Activated T-cell treated with anti-CD3 and anti-CD28 coated beads, Interleukin-2, amount 50 U/mL, for 48 hours (primary cell): ENCODE measurements around the gene RGS9BP.
"Not testable (repeated sequence)": the region's sequence is repeated elsewhere in the genome, so short reads cannot be mapped to it uniquely, and the experiment has no call there.

Experiments used
- DNase-seq, 2 experiments: peaks; one replicate each; pipeline ENCODE4 v3.0.0-alpha.2; 2020

The RGS9BP gene

DNA sequence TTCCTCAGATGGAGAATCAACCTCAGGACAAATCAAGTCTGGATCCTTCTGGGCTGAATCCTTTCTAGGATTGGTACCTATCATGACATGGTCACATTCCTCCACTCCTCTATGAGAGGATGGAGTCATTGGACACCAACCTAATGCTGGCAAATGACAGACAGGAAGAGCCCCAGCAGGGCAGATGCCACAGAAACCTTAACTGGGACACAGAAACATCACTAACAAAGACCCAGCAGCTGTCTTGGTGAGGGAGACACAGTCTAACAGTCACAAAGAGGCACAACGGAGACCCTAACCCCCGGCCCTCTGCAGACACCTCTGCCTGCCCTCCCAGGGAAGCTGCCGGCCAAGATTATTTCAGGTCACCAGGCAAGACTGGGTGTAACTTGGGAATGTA is 2.8 kb upstream of the RGS9BP start:
- DNase-seq, result no peak

DNA sequence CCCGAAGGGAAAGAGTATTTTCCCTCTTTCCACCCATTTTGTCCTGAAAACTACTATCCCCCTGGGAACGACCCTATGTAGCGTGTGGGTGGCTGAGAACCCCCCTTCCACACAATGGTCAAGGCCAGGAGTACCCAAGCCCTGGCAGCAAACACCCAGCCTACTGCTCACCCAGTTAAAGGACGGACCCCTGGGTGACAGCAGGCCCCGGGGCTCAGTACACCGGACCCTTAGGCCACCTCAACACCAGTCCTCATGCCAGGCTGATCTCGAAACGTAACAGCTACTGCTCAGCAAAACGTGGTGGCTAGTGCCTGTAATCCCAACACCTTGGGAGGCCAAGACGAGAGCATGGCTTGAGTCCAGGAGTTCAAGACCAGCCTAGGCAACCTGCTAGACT is 2.1 kb upstream of the RGS9BP start:
- no peak for DNase-seq

DNA sequence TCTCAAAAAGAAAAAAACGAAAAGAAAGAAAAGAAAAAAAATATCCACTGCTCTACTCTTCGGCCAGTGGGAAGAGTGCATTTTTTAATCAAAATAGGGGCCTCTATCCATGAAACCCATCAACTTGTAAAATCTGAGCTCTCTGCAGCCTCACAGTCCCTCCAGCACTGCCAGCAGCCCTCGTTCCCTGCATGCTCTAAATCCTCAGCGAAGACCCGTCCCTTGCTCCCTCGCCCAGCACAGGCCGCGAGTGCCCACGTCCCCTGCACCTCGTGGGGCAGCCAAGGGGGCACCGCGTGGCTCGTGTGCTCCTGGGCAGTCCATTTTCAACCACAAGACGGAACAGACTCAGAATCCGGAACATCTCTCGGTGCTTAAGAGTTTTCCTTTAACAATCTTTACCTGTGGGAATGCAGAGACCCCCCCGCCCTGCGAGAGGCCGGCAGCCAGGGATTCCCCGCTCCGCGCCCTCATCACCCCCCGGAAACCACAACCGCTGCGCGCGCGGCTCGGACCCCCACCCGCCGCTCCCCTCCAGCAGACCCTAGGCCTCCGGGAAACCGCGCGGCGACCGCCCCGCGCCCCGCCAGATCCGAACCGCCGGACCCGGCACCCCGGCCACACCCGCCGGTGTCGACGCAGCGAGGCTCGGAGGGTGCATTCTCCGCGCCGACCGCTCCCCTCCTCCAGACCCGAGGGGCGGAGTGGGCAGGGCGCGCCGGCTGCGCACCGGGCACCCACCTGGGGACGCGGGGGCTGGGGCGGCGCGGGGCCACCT is 1.3 kb upstream of the RGS9BP start:
- DNase-seq, result no peak

DNA sequence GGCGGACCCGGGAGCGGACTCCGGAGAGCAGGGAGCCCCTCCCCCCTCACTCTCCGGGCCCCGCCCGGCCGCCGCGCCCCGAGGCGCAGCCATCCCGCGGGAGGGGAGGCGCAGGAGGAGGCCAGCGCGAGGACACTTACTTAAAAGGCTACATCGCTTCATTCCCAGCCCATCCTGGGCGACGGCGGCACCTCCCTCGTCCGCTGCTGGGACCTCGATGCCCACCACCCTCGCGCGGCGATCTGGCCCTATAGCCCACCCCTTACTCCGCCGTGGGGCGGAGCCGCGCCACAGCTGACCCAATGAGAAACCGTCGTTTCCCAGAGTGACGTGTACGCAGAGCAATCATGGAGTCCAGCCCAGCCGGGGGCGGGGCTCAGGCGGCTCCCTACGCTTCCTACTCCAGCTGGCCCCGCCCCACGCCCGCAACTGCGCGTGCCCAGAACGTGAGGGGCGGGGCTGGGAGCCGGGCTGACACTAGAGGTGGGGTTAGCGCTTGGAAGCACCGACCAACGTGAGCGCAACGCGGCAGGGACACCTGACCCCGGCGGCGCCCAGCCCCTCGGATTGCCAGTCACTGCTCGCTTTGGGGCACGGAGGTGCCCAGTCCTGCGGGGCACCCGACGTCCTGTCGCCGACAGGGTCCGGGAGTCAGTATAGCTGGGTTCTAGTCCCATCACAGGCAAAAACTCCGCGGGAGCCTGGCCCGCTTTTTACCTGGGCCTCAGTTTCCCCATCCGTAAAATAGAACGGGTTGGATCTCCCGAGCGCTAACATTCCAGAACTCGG is 523 bp upstream of the RGS9BP start, which contains the start of gene ANKRD27:
Gene ANKRD27, minus strand, starts transcription at position 250 of the 789 bp plus-strand sequence. CDS start 16,165 bp downstream, outside the sequence.
- DNase-seq, result peak; percentile 98 to 99

DNA sequence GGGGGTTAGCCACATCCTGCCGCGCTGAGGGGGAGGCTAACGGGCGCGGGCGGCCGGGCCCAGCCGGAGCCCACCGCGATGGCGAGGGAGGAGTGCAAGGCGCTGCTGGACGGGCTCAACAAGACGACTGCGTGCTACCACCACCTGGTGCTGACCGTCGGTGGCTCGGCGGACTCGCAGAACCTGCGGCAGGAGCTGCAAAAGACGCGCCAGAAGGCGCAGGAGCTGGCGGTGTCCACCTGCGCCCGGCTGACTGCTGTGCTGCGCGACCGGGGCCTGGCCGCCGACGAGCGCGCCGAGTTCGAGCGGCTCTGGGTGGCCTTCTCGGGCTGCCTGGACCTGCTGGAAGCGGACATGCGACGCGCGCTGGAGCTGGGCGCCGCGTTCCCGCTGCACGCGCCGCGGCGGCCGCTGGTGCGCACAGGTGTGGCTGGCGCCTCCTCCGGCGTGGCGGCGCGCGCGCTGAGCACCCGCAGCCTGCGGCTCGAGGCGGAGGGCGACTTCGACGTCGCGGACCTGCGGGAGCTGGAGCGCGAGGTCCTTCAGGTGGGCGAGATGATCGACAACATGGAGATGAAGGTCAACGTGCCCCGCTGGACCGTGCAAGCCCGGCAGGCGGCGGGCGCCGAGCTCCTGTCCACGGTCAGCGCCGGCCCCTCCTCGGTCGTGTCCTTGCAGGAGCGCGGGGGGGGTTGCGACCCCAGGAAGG is 692 bp downstream of the RGS9BP start:
- peak in 1 of 2 experiments; percentile 53 for DNase-seq

DNA sequence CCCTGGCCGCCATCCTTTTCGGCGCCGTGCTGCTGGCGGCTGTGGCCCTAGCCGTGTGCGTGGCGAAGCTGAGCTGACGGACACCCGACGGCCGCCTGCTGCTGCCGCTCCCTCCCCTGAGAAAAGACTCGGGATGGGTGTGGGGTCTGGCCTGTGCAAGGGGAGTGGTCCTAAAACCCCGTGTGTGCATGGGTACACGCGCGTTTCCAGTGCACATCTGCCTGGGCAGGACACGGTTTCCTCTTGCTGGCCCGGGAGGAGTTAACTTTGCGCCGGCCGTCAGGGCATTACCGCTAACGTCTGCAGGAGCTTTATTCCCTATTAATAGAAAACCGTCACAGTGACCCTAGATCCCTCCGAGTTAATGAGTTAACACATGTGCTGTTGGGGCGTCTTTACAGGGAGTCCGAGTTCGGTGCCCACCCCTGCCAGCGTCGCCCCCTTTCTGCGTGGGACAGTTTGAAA is 1.3 kb downstream of the RGS9BP start:
- no peak for DNase-seq

DNA sequence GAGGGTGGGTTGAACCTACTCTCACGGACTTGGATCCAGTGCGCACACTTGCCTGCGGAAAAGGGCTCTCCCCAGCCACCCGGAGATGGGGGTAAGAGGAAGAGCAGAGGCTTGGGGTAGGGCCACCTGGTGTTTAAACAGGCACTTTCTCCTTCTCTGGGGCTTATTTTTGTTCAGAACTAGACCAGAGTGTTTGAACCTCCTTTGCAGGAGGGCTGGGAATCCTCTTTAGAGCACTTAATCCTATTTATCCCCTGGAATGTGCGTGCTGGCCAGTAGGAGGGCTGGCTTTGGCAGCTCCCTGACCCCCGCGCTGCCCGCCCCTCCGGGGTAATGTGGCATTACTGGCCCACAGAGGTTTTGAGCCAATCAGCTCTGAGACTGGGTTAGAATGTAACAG is 2.0 kb downstream of the RGS9BP start:
- no peak for DNase-seq

DNA sequence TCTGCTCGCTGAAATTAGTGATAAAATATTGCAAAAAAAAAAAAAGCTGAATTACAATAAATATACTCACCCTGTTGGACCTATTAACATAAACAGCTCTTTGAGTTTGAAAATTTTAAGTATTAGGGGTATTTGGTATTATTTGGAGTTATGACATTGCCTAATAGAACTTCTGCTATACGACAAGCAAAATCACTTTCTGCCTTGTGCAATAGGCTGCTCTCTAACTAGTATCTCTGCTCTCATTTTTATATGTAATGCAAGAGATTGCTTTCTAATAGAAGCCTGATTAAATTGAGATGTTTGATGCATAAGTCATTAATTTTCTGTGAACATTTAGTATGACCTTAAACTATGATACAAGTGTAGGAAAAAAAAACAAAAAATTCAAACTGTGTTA is 5.3 kb downstream of the RGS9BP start:
- DNase-seq, result no peak

DNA sequence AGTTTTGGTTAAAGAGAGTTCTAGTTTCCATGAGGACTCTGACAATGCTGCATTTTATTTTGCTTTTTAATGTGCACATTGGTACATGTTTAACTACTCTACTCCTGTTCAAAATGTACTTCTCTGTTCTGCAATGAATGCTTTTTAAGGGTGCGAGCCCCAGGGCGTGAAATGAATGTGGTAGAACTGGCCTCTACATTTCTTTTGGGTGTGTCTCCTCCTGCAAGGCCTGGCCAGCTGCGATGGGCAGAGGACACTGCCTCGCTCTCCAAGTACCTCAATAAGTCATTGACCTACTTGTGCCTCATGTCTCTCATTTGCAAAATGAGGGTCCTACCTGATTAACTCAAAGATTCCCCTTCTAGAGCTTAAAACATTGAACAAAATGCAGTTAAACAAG is 6.7 kb downstream of the RGS9BP start:
- DNase-seq, result no peak

DNA sequence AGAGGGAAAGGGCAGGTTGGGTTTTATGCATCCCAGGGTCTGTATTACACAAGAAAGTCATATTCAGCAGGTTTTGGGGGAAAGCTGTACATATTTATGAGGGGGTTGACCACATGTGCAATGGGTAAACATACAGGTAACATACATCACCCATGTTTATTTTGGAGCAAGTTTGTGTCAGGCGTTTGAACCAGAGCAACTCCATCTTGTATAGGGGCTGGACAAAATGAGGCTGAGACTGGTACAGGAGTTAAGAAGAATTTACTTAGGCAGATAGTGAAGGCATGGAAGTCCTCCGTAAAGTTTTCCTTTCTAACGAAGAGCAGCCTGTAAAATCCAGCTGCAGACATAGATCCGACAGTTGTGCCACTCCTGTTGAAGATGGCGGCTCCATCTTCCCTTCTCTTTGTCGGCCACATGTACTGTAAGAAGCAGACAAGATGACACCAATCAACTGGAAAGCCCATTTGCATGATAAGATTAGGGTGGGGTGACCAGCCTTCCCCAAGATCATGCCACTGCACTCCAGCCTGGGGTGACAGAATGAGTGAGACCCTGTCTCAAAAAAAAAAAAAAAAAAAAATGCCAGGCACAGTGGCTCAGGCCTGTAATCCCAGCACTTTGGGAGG is 11.3 kb downstream of the RGS9BP start:
- no peak for DNase-seq

DNA sequence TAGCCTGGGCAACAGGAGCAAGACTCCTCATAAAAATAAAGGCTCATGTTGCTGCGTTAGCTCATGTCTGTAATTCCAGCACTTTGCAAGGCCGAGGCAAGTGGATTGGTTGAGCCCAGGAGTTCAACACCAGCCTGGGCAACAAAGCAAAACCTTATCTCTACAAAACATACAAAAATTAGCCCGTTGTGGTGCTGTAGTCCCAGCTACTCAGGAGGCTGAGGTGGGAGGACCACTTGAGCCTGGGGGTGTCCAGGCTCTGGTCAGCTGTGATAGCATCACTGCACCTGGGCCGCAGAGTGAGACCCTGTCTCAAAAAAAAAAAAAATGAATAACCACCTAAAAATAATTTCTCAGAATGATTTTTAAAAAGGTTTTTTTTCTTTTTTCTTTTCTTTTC is 12.0 kb downstream of the RGS9BP start:
- DNase-seq, result no peak

DNA sequence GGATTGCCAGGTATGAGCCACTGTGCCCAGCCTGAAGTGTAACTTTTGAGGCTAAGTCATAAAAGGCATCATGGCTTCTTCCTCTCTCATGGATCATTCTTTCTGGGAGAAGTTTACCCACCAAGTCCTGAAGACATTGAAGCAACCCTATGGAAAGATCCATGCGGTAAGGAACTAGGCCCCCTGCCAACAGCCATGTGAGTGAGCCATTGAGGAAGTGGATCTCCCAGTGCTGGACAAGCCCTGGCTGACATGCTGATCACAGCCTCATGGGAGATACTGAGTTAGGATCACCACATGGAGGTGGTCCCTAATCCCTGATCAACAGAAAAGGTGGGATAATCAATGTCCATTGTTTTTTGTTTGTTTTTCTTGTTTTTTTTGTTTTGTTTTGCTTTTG is 12.7 kb downstream of the RGS9BP start:
- DNase-seq, result no peak

DNA sequence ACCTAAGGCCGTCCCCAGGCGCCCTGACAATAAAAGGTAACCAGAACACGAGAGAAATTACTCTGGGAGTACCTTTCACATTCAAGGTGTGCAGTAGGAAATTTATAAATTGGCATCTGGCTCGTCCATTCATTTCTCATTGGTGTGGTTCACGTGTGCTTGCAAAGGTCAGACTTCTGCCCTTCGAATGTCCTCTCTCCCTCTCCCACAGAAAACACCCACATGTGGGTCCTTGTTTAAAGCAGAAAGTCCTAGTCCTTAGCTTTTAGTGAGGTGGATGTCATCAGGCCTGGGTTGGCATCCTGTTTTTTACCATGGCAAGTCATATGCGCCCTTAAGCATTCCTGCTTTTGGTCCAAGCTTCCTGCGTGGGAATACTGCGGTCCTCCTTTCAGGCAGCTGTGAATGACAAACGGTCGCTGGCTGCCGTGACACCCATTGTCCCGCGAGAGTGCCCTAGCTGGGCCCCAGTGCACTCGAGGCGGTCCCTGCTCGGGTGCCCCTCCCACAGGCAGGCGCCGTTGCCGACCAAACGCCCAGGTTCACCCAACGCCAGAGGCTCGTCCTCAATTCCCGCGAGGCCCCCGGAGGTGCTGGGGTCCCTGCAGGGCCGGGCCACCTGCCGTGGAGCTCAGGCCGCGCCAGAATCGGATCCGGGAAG is 15.8 kb downstream of the RGS9BP start, which contains the start of gene NUDT19:
Gene NUDT19, plus strand, starts transcription at position 531 of the 661 bp plus-strand sequence. CDS start 140 bp downstream, outside the sequence.
- DNase-seq, result peak; percentile 86 to 88

DNA sequence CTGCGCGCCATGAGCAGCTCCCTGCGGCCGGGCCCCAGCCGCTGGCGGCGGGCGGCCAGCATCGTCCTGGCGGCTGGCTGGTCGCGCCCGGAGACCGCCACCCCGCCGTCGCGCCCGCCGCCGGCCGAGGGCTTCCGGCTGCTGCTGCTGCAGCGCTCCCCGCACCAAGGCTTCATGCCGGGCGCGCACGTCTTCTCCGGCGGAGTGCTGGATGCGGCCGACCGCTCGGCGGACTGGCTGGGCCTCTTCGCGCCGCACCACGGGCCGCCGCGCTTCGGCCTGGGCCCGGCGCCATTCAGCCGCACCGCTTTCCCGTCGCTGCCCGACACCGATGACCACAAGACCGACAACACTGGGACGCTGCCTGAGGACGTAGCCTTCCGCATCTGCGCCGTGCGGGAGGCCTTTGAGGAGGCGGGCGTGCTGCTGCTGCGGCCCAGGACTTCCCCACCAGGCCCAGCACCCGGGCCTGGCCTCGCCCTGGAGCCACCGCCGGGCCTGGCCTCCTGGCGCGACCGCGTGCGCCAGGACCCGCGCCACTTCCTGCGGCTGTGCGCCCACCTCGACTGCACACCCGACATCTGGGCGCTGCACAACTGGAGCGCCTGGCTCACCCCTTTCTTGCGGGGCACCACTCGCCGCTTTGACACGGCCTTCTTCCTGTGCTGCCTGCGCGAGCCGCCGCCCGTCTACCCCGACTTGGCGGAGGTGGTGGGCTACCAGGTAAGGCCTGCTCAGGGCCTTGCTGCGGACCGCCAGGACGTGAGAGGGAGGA is 16.5 kb downstream of the RGS9BP start:
- peak; percentile 65 to 76 for DNase-seq

DNA sequence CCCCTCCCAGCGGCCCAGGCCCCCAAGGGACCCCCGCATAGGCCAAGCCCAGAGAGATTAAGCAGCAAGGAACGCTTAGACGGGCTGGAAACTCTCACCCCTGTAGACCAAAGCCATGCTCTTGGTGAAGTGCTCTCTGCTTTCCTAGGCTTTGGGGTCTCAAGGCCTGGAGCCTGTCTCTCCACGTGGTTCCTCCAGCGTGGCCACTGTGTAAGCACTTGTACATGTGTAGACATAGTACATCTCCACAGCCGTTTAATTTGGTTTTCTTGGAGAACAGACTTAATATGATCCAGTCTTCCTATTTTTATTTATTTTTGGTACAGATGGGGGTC is 17.0 kb downstream of the RGS9BP start:
- no peak for DNase-seq

DNA sequence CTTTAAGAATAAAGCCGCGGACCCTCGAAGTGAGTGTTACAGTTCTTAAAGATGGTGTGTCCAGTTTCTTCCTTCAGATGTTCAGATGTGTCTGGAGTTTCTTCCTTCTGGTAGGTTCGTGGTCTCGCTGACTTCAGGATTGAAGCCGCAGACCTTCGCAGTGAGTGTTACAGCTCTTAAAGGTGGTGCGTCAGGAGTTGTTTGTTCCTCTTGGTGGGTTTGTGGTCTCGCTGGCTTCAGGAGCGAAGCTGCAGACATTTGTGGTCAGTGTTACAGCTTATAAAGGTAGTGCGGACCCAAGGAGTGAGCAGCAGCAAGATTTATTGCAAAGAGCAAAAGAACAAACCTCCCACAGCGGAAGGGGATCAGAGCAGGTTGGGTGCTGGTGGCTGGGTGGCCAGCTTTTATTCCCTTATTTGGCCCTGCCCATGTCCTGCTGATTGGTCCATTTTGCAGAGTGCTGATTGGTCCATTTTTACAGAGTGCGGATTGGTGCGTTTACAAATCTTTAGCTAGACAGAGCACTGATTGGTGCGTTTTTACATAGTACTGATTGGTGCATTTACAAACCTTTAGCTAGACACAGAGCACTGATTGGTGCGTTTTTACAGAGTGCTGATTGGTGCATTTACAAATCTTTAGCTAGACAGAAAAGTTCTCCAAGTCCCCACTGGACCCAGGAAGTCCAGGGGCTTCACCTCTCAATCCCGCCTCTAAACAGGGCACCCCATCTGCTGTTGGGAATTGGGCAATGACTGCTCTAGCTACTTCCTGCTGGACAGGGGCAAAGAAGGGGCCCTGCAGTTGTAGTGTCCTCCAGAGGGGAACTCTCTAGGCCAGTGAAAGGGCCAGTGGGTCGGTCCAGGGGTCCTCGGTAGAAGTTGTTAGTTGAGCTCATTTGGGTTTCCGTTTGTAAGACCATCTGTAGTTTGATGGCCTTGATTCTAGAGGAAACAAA is 17.8 kb downstream of the RGS9BP start:
- peak; percentile 62 to 72 for DNase-seq

DNA sequence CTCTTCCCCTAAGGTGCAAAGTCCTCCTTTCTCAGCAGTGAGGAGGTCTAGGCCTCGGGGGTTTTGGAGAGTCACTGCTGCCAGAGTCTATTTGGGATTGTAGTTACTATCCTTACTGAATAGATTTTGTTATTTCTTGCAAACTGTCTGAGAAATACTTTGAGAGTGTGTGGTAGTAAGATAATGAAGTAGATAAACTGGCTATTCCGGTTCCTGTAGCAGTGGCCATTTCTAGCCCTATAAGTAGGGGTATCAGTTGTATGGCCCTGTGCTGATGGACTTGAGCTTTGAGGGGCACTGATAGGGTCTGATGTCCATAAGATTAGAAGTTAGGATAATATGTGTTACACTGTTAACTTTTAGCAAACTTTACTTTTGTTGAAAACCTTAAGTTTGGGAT is 18.7 kb downstream of the RGS9BP start:
- not testable (repeated sequence) for DNase-seq

DNA sequence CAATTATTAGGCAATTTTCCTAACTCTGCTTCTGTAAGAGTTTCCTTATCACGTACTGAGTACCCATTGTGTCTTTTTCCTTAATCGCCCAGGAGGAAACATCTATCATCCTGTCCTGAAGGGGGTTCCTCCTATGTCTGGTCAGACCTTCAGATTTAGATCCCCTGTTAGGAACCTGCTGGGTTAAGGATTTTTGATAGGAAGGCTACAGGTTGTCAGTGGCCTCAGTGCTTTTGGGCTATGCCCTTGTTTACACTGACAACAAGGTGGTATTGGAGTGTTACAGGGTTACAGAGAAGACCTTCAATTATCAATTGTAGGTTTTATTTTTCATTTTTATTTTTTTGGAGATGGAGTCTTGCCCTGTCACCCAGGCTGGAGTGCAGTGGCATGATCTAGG is 19.2 kb downstream of the RGS9BP start:
- DNase-seq, result not testable (repeated sequence)

DNA sequence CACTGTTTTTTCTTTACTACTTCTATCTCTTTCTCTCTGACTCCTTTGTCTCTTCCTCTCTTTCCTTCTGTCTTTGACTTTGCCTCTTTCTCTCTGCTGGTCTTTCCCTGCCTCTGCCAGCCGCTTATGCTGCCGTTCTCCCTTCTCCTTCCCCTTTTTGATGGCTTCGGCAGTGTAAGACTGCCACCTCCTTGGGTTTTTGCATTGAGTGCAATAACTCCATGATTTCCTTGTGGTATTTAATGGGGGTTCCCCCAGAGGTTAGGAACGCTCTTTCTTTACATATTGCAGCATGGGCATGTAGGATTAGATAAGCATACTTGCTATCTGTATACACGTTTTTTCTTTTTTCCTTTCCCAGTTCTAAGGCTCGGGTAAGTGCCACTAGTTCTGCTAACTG is 19.9 kb downstream of the RGS9BP start:
- not testable (repeated sequence) for DNase-seq

DNA sequence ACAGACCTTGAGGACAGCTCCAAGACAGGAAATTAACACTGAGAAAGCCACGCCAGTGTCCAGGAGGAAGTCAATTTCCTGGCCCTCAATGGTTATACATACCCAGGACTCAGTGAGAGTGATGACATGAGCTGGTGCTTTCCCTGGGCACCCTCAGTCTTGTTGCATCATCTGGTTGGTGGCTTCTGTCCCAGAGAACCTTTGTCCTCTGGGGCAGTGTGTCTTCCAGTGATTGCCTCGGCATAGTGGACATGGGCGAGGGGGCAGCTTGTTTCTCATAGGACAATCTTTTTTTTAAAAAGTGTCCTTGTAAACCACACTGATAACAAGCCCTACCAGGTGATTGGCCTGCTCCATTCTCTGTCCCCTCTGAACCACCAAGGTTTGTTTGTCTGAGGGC is 21.1 kb downstream of the RGS9BP start:
- not testable (repeated sequence) for DNase-seq
